Measurements from ENCODE around the gene TSR3. TPM values are rescaled to one million over a fixed set of nuclear protein-coding genes. Genes with fewer than 3 reads are reported as not detected.
A peak's percentile ranks its signal among the peaks of the same experiment; 100 is the strongest.

Gene TSR3
- 10 to 100 TPM; 32.1 to 37.5 TPM for total RNA-seq
- 10 to 100 TPM; 68.4 to 88.0 TPM for polyA plus RNA-seq
- long read RNA-seq, donor 1, partial matches to known transcripts = 5 of 9 reads
- long read RNA-seq, donor 1, other reads (novel, unspliced or antisense) = 4 of 9 reads
- long read RNA-seq, donor 2, transcript TSR3-201 (6 exons, 1,243 nt) = major isoform, 41 of 48 reads
- long read RNA-seq, donor 2, partial matches to known transcripts = 1 of 48 reads
- long read RNA-seq, donor 2, other reads (novel, unspliced or antisense) = 6 of 48 reads

DNA sequence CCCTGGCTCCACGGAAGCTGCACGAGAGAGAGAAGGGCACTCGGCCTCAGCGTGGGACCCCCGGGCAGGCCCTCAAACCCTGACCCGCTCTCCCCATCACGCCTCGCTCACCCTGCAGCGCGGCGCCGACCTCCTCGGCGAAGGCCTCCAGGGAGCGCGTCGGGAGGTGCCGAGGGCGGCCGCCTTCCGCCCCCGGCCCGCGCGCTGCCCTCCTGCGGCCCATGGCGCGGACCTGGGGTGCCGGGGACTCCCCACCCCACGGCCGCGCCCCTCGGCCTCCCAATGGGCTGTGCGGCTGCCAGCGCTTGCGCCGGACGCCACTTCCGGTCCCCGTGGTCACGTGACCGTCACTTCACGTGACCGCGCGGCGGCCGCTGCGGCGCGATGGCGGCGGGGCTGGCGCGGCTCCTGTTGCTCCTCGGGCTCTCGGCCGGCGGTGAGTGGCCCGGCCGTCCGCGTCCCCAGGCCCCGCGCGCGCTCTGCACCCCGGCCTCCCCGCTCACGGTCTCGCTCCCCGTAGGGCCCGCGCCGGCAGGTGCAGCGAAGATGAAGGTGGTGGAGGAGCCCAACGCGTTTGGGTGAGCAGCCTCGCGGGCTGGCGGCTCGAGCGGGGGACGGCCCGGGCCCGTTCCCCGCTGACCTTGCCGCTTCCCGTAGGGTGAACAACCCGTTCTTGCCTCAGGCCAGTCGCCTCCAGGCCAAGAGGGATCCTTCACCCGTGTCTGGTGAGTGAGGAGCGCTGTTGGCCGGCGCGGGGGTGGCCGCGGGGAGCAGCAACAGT lies at the start of gene TSR3, which contains the start of gene GNPTG:
Gene TSR3 (minus strand): TSS at position 297 of the 781 bp plus-strand sequence. CDS start 74 bp downstream, at position 223.
Gene GNPTG (plus strand): TSS at position 350 of the 781 bp plus-strand sequence. CDS start 35 bp downstream, at position 385.
- no peaks in the 10 kb centered on the region for H3K4me1 ChIP-seq (ENCODE audit: control insufficient read depth in 1 of 2, insufficient read depth in 2 of 2, low read length in 2 of 2)
- no peak within 1 kb of the TSS for H3K27ac ChIP-seq (ENCODE audit: low read depth in 1 of 2, low read length in 2 of 2)
- intact Hi-C loops (cut with DNase I) = loop anchor here in 1 of 2 donors (5.0 kb wide), 1 partner anchor 71 kb away; the partner anchor contains the start of gene UQCC4
- H3K27me3 ChIP-seq (ENCODE audit: control insufficient read depth in 1 of 2, insufficient read depth in 2 of 2, low read length in 1 of 2) = no peaks in the 10 kb centered on the region
- H3K4me3 ChIP-seq (ENCODE audit: low read length in 2 of 2) = peak within 1 kb of the TSS; percentile 67 to 70
- no peaks in the 10 kb centered on the region for H3K36me3 ChIP-seq (ENCODE audit: control insufficient read depth in 1 of 2, insufficient read depth in 2 of 2, low read length in 1 of 2)
- peak; percentile 90 to 94 for DNase-seq
- ATAC-seq (ENCODE audit: low FRiP score) = peak; percentile 85
- H3K9me3 ChIP-seq (ENCODE audit: control insufficient read depth, low read length) = no peaks in the 10 kb centered on the region
- 0% methylated on average over 72 to 98 of the region's 98 CpGs for WGBS, 2 donors

DNA sequence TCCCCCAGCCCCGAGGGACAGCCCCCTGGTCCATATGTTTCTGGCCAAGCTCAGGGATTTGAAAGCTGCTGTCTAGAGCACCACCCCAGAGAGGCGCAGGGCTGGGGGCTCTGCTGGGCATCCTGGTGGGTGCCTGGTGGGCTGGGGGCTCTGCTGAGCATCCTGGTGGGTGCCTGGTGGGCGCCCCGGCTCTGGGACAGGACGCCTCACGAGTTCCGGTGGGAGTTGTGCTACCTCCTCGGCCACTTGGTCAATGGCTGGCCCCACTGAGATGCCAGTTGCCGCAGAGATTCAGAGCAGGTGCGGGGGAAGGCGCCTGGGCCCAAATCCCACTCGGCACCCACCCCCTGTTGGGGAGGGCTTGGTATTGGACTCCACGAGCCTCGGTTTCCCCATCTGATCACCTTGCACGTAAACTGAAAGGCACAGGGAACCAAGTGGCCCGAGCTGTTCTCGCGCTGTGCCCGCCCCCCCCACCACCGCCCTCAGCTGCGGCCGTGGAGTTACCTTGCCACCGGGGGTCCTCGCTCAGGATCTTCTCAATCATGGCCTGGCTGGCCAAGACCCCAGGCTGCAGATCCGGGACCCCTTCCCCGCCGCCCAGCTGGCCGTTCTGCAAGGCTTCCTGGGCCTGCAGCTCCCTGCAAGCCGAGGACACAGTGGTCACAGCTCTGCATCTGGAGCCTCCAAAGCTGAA lies 49.5 kb upstream of the TSR3 start:
- Histone ChIP-seq H3K27me3 (ENCODE audit: control insufficient read depth in 1 of 2, insufficient read depth in 2 of 2, low read length in 1 of 2) (no peaks in the 10 kb centered on the region), H3K36me3 (ENCODE audit: control insufficient read depth in 1 of 2, insufficient read depth in 2 of 2, low read length in 1 of 2) (no peaks in the 10 kb centered on the region), H3K4me1 (ENCODE audit: control insufficient read depth in 1 of 2, insufficient read depth in 2 of 2, low read length in 2 of 2) (no peaks in the 10 kb centered on the region), H3K27ac (ENCODE audit: low read depth in 1 of 2, low read length in 2 of 2) (no peak overlapping the region), H3K4me3 (ENCODE audit: low read length in 2 of 2) (no peak overlapping the region), H3K9me3 (ENCODE audit: control insufficient read depth, low read length) (no peaks in the 10 kb centered on the region)
- 89 to 91% methylated on average over 29 of the region's 29 CpGs for WGBS, 2 donors
- no peak for DNase-seq
- ATAC-seq (ENCODE audit: low FRiP score) = no peak
- intact Hi-C loops (cut with DNase I) = no loop called here

DNA sequence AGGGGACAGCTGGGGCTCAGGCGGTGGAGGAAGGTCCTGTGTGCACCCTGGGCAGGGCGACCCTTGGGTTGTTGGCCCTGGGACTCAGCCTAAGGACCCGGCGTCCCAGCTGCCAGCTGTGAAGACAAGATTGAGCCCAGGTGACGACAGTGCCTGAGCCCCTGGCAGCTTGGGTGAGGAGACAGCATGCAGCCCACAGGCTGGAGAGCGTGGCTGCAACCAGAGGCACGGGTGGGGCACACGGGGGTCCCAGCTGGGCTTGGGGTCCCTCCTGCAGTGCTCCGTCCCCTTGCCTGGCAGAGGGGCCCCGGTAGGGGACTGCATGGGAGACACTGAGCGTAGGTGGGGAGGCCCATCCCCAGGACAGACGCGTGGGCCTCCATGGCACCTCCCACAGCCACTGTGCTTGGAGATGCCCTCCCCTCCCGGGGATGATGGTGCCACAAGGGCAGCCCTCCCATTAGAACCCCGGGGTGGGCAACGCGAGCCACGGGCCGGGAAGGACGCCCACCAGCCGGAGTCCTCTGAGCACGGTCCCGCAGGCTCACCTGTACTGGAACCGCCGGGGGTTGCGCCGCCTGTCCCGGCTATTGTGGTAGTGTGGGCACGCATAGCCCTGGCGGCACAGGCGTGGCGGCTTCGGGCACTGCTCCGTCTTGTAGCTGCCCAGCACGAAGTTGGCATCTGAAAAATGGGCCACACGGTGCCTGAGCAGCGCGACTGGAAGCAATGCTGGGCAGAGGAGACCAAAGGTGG lies 47.3 kb upstream of the TSR3 start:
- no peaks in the 10 kb centered on the region for H3K27me3 ChIP-seq (ENCODE audit: control insufficient read depth in 1 of 2, insufficient read depth in 2 of 2, low read length in 1 of 2)
- H3K4me3 ChIP-seq (ENCODE audit: low read length in 2 of 2) = no peak overlapping the region
- intact Hi-C loops (cut with DNase I) = no loop called here
- no peak overlapping the region for H3K27ac ChIP-seq (ENCODE audit: low read depth in 1 of 2, low read length in 2 of 2)
- H3K36me3 ChIP-seq (ENCODE audit: control insufficient read depth in 1 of 2, insufficient read depth in 2 of 2, low read length in 1 of 2) = no peaks in the 10 kb centered on the region
- no peak for ATAC-seq (ENCODE audit: low FRiP score)
- 94 to 95% methylated on average over 36 to 38 of the region's 38 CpGs for WGBS, 2 donors
- H3K4me1 ChIP-seq (ENCODE audit: control insufficient read depth in 1 of 2, insufficient read depth in 2 of 2, low read length in 2 of 2) = no peaks in the 10 kb centered on the region
- H3K9me3 ChIP-seq (ENCODE audit: control insufficient read depth, low read length) = no peaks in the 10 kb centered on the region
- no peak for DNase-seq

DNA sequence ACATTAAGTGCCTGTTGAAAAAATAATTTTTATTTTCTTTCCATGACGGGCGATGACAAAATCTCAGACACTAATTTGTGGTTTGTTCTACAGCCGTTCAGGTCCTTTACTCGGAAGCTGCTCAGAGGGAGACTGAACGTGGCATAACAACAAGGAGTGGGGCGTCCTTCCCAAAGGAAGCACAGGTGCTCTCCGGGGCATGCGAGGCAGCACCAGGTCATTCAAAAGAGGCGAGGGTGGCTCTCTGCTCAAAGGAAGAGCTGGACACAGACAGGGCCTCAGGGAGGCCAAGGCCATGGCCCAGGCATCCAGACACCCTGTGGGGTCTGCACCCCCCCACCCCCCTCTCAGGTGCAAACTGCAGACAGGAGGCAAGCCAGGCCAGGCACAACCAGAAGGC lies 46.7 kb upstream of the TSR3 start:
- Histone ChIP-seq H3K4me1 (ENCODE audit: control insufficient read depth in 1 of 2, insufficient read depth in 2 of 2, low read length in 2 of 2) (no peaks in the 10 kb centered on the region), H3K36me3 (ENCODE audit: control insufficient read depth in 1 of 2, insufficient read depth in 2 of 2, low read length in 1 of 2) (no peaks in the 10 kb centered on the region), H3K4me3 (ENCODE audit: low read length in 2 of 2) (no peak overlapping the region), H3K27ac (ENCODE audit: low read depth in 1 of 2, low read length in 2 of 2) (no peak overlapping the region), H3K9me3 (ENCODE audit: control insufficient read depth, low read length) (no peaks in the 10 kb centered on the region), H3K27me3 (ENCODE audit: control insufficient read depth in 1 of 2, insufficient read depth in 2 of 2, low read length in 1 of 2) (no peaks in the 10 kb centered on the region)
- WGBS, 2 donors = 89 to 90% methylated on average over 9 of the region's 9 CpGs
- intact Hi-C loops (cut with DNase I) = no loop called here
- no peak for ATAC-seq (ENCODE audit: low FRiP score)
- no peak for DNase-seq

DNA sequence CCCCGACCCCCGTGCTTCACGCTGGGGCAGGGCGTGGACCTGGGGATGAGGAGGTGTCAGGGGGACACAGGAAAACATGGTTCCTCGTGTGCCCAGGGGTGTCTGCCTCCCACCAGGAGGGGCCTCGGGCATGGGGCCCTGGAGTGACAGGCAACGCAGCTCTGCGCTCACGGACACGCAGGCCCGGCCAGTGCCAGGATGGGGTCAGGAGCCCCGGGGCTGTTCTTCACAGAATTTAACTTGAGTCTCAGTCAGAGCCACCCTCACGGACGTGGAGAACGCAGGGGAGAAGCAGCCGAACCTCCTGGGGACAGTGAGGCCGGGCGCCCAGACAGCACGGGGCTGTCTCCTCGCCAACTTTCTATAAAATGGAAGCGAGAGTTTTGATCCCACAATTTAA lies 46.1 kb upstream of the TSR3 start:
- Histone ChIP-seq H3K36me3 (ENCODE audit: control insufficient read depth in 1 of 2, insufficient read depth in 2 of 2, low read length in 1 of 2) (peaks cover 0 to 1% of the 10 kb centered on the region in 2 donors), H3K4me1 (ENCODE audit: control insufficient read depth in 1 of 2, insufficient read depth in 2 of 2, low read length in 2 of 2) (no peaks in the 10 kb centered on the region), H3K27me3 (ENCODE audit: control insufficient read depth in 1 of 2, insufficient read depth in 2 of 2, low read length in 1 of 2) (no peaks in the 10 kb centered on the region), H3K4me3 (ENCODE audit: low read length in 2 of 2) (no peak overlapping the region), H3K27ac (ENCODE audit: low read depth in 1 of 2, low read length in 2 of 2) (no peak overlapping the region), H3K9me3 (ENCODE audit: control insufficient read depth, low read length) (no peaks in the 10 kb centered on the region)
- 93 to 94% methylated on average over 20 to 21 of the region's 21 CpGs for WGBS, 2 donors
- intact Hi-C loops (cut with DNase I) = no loop called here
- DNase-seq = no peak
- ATAC-seq (ENCODE audit: low FRiP score) = no peak

DNA sequence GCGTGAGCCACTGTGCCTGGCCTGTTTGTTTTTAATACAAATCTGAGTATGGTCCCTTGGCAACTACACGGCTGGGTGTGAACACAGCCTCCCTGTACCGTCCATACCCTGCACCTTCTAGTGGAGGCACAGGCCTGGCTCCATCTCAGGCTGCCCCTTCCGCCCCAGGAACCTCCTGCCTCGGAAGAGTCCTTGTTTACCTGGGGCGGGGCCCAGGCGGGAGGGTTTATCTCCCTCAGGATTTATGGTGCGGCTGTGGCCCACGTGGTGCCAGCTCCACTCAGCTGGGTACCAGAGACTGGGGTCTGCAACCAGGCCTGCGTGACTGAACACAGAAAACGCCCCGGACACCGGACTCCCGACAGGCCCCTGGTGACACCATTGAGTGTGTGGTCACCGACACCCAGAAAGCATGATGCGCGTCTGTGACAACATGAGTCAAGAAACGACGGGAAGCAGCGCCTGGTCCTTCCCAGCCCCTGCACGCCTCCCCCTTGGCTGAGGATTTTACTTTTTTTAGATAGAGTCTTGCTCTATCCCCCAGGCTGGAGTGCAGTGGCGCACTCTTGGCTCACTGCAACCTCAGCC lies 43.9 kb upstream of the TSR3 start:
- H3K27me3 ChIP-seq (ENCODE audit: control insufficient read depth in 1 of 2, insufficient read depth in 2 of 2, low read length in 1 of 2) = no peaks in the 10 kb centered on the region
- WGBS, 2 donors = 88 to 90% methylated on average over 22 of the region's 22 CpGs
- no peaks in the 10 kb centered on the region for H3K4me1 ChIP-seq (ENCODE audit: control insufficient read depth in 1 of 2, insufficient read depth in 2 of 2, low read length in 2 of 2)
- no peaks in the 10 kb centered on the region for H3K9me3 ChIP-seq (ENCODE audit: control insufficient read depth, low read length)
- no peak overlapping the region for H3K27ac ChIP-seq (ENCODE audit: low read depth in 1 of 2, low read length in 2 of 2)
- intact Hi-C loops (cut with DNase I) = loop anchor here in 1 of 2 donors (2.0 kb wide), 1 partner anchor 49 kb away; the partner anchor contains the start of gene CCDC154
- ATAC-seq (ENCODE audit: low FRiP score) (no peak), DNase-seq (no peak)
- no peak overlapping the region for H3K4me3 ChIP-seq (ENCODE audit: low read length in 2 of 2)
- peaks cover 0 to 3% of the 10 kb centered on the region in 2 donors for H3K36me3 ChIP-seq (ENCODE audit: control insufficient read depth in 1 of 2, insufficient read depth in 2 of 2, low read length in 1 of 2)

DNA sequence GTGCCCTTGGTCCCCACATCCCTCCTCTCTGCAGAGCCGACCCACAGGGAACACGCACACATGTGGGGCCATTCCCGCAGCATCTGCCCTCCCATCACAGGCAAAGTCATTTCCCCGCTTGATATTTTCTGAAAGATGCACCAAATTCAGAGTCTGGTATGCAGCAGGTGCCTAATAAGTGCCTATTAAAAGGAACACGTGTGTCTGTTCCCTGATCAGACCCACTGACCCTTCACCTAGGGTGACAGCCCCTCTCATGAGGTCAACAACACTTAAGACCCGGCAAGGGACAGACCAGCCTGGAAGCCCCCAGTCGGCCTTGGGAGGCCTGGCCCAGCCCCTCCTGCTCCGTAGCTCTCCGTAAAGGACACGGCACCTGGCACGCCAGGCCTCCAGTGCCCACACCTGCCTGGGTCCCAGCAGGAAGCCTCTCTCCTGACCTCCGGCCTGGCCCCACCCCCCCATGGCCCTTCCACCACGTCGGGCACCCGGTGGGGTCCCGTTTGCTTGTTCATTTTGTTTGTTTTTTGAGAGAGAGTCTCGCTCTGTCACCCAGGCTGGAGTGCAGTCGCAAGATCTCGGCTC lies 42.8 kb upstream of the TSR3 start:
- no peak for DNase-seq
- WGBS, 2 donors = 88 to 92% methylated on average over 19 of the region's 19 CpGs
- no peak overlapping the region for H3K27ac ChIP-seq (ENCODE audit: low read depth in 1 of 2, low read length in 2 of 2)
- no peaks in the 10 kb centered on the region for H3K9me3 ChIP-seq (ENCODE audit: control insufficient read depth, low read length)
- no peak overlapping the region for H3K4me3 ChIP-seq (ENCODE audit: low read length in 2 of 2)
- ATAC-seq (ENCODE audit: low FRiP score) = no peak
- H3K27me3 ChIP-seq (ENCODE audit: control insufficient read depth in 1 of 2, insufficient read depth in 2 of 2, low read length in 1 of 2) = no peaks in the 10 kb centered on the region
- intact Hi-C loops (cut with DNase I) = loop anchor here in 1 of 2 donors (2.0 kb wide), 1 partner anchor 50 kb away; the partner anchor contains the start of gene CCDC154
- H3K4me1 ChIP-seq (ENCODE audit: control insufficient read depth in 1 of 2, insufficient read depth in 2 of 2, low read length in 2 of 2) = no peaks in the 10 kb centered on the region
- peaks cover 0 to 3% of the 10 kb centered on the region in 2 donors for H3K36me3 ChIP-seq (ENCODE audit: control insufficient read depth in 1 of 2, insufficient read depth in 2 of 2, low read length in 1 of 2)
